Gastrocnemius medialis (tissue), 4 donors: ENCODE data around the gene SLC6A1. TPM values are rescaled to one million over a fixed set of nuclear protein-coding genes. Genes with fewer than 3 reads are reported as not detected.
"Not testable (repeated sequence)": the region's sequence is repeated elsewhere in the genome, so short reads cannot be mapped to it uniquely, and the experiment has no call there.

Source experiments
- ATAC-seq, 2 donors: fragments of 150-250 bp; one replicate each; pipeline ENCODE4 v1.9.1; 2016
- DNase-seq, 2 donors: peaks; one replicate each; pipeline ENCODE4 v3.0.0-alpha.2; 2019
- H3K27ac ChIP-seq, 4 donors: fragments of 200-600 bp; sonication (generic); 1 replicate in 1 of 4; 2 replicates in 3 of 4; pipeline ENCODE4 v1.5.1; 2016 to 2018; ENCODE audit warnings: mild to moderate bottlenecking in 2 of 4, moderate library complexity in 1 of 4
- H3K27me3 ChIP-seq, 3 donors: fragments of 200-600 bp; sonication (generic) in 2 of 3; 1 replicate in 1 of 3; 2 replicates in 2 of 3; pipeline versions ENCODE4 v1.5.1 to v1.6.0; 2016 to 2019; ENCODE audit warnings: mild to moderate bottlenecking in 1 of 3, moderate library complexity in 1 of 3
- H3K36me3 ChIP-seq, 2 donors: fragments of 200-600 bp; sonication (generic) in 1 of 2; one replicate each; pipeline ENCODE4 v1.5.1; 2017 to 2018
- H3K4me1 ChIP-seq, 2 donors: fragments of 200-600 bp; sonication (generic) in 1 of 2; one replicate each; pipeline ENCODE4 v1.5.1; 2016 to 2017; ENCODE audit warnings: mild to moderate bottlenecking in 2 of 2
- H3K4me3 ChIP-seq, 4 donors: fragments of 200-600 bp; sonication (generic) in 3 of 4; 1 replicate in 1 of 4; 2 replicates in 3 of 4; pipeline ENCODE4 v1.5.1; 2016 to 2019; ENCODE audit warnings: mild to moderate bottlenecking in 2 of 4
- H3K9me3 ChIP-seq, 3 donors: fragments of 200-600 bp; sonication (generic) in 2 of 3; 1 replicate in 1 of 3; 2 replicates in 2 of 3; pipeline ENCODE4 v1.5.1; 2016 to 2019
- CTCF ChIP-seq, 5 experiments: fragments of 450-650 bp in 3 of 5; fragments of 200-600 bp in 2 of 5; sonication (generic) in 2 of 5; IDR thresholded peaks in 4 of 5; conservative IDR thresholded peaks in 1 of 5; 1 replicate in 4 of 5; 2 replicates in 1 of 5; pipeline ENCODE4 v1.5.1; 2016 to 2019; ENCODE audit warnings: antibody characterized with exemption in 5 of 5, mild to moderate bottlenecking in 3 of 5, moderate library complexity in 3 of 5
- POLR2A ChIP-seq, 2 donors: fragments of 450-650 bp; IDR thresholded peaks; one replicate each; pipeline ENCODE4 v1.6.1; 2017; ENCODE audit warnings: antibody characterized with exemption in 2 of 2, mild to moderate bottlenecking in 2 of 2, moderate library complexity in 2 of 2
- in situ Hi-C, 4 donors: fragments of 200-750 bp; cut with MboI; loops; one replicate each; pipeline versions ENCODE4 v1.15.0 to v1.8.0; 2017; ENCODE audit warnings: low sequenced_read_pairs in 4 of 4
- intact Hi-C: fragments of 100-400 bp; cut with DNase I; formaldehyde crosslinking; loops from one replicate; pipeline ENCODE4 v1.15.1; 2023; ENCODE audit warnings: low total_unique reads
- total RNA-seq, 4 donors: library from RNA; depleted of rRNA; stranded (reverse); fragments of >200 nt; gene quantifications; one replicate each; pipeline versions ENCODE4 v1.1.0 to v1.2.3, GENCODE V29; 2016

The SLC6A1 gene
- total RNA-seq, 4 donors from 2014 or later, result 0.23 to 0.36 (median 0.31) TPM

- no peaks in the 10 kb centered on the region for H3K36me3 ChIP-seq
- H3K27ac ChIP-seq, result no peak overlapping the region
- H3K9me3 ChIP-seq, result no peaks in the 10 kb centered on the region
- TF ChIP-seq POLR2A (IDR thresholded peaks at IDR 0.05) (no peak), CTCF (IDR thresholded peaks at IDR 0.05 in 4 of 5, conservative IDR thresholded peaks at IDR 0.05 in 1 of 5) (no peak)
- no peaks in the 10 kb centered on the region for H3K4me1 ChIP-seq
- H3K27me3 ChIP-seq, result no peaks in the 10 kb centered on the region
- in situ Hi-C loops (loop anchor here in 3 of 4 donors (25.0 kb wide), 2 partner anchors 265 to 310 kb away; no protein-coding TSS in a partner anchor), intact Hi-C loops (no loop called here)
- H3K4me3 ChIP-seq, result no peak overlapping the region
- ATAC-seq (no peak), DNase-seq (no peak)
These were observed 80.1 kb downstream of the SLC6A1 start for GRCh38 chr3:11072631-11073030.

GRCh38 chr3:11074011-11074410 lies 81.5 kb downstream of the SLC6A1 start:
- Histone ChIP-seq H3K27me3 (no peaks in the 10 kb centered on the region), H3K4me3 (no peak overlapping the region), H3K9me3 (no peaks in the 10 kb centered on the region), H3K36me3 (no peaks in the 10 kb centered on the region), H3K27ac (no peak overlapping the region), H3K4me1 (no peaks in the 10 kb centered on the region)
- TF ChIP-seq POLR2A (IDR thresholded peaks at IDR 0.05), result no peak
- no peak for TF ChIP-seq CTCF (IDR thresholded peaks at IDR 0.05 in 4 of 5, conservative IDR thresholded peaks at IDR 0.05 in 1 of 5)
- ATAC-seq (no peak), DNase-seq (no peak)
- intact Hi-C loops, result no loop called here
- in situ Hi-C loops, result loop anchor here in 3 of 4 donors (25.0 kb wide), 2 partner anchors 263 to 312 kb away; no protein-coding TSS in a partner anchor

- in situ Hi-C loops (loop anchor here in 3 of 4 donors (25.0 kb wide), 2 partner anchors 263 to 312 kb away; no protein-coding TSS in a partner anchor), intact Hi-C loops (no loop called here)
- no peaks in the 10 kb centered on the region for H3K9me3 ChIP-seq
- no peak for TF ChIP-seq CTCF (IDR thresholded peaks at IDR 0.05 in 4 of 5, conservative IDR thresholded peaks at IDR 0.05 in 1 of 5)
- TF ChIP-seq POLR2A (IDR thresholded peaks at IDR 0.05), result no peak
- no peak for ATAC-seq
- H3K27ac ChIP-seq, result no peak overlapping the region
- H3K4me3 ChIP-seq, result no peak overlapping the region
- no peak for DNase-seq
- H3K4me1 ChIP-seq, result no peaks in the 10 kb centered on the region
- no peaks in the 10 kb centered on the region for H3K27me3 ChIP-seq
- no peaks in the 10 kb centered on the region for H3K36me3 ChIP-seq
These were observed 81.9 kb downstream of the SLC6A1 start for GRCh38 chr3:11074451-11074850.

- H3K4me1 ChIP-seq, H3K36me3 ChIP-seq, intact Hi-C loops, DNase-seq, H3K4me3 ChIP-seq, H3K27me3 ChIP-seq, H3K27ac ChIP-seq, ATAC-seq, in situ Hi-C loops, H3K9me3 ChIP-seq: not testable (repeated sequence)
These were observed 82.6 kb downstream of the SLC6A1 start for GRCh38 chr3:11075122-11075521.

- no peak overlapping the region for H3K27ac ChIP-seq
- no peak for ATAC-seq
- H3K36me3 ChIP-seq, result no peaks in the 10 kb centered on the region
- intact Hi-C loops, result no loop called here
- no peak for TF ChIP-seq CTCF (IDR thresholded peaks at IDR 0.05 in 4 of 5, conservative IDR thresholded peaks at IDR 0.05 in 1 of 5)
- TF ChIP-seq POLR2A (IDR thresholded peaks at IDR 0.05), result no peak
- no peaks in the 10 kb centered on the region for H3K4me1 ChIP-seq
- H3K4me3 ChIP-seq, result no peak overlapping the region
- in situ Hi-C loops, result no loop called here
- no peaks in the 10 kb centered on the region for H3K27me3 ChIP-seq
- no peak for DNase-seq
- no peaks in the 10 kb centered on the region for H3K9me3 ChIP-seq
These were observed 84.2 kb downstream of the SLC6A1 start for GRCh38 chr3:11076711-11077110.
